Left hindlimb (tissue), 1 donor: ENCODE data around the gene SERPINI1.

Source experiments
- DNase-seq: peaks from one replicate; pipeline ENCODE4 v3.0.0-alpha.2; 2018

Gene SERPINI1

DNA sequence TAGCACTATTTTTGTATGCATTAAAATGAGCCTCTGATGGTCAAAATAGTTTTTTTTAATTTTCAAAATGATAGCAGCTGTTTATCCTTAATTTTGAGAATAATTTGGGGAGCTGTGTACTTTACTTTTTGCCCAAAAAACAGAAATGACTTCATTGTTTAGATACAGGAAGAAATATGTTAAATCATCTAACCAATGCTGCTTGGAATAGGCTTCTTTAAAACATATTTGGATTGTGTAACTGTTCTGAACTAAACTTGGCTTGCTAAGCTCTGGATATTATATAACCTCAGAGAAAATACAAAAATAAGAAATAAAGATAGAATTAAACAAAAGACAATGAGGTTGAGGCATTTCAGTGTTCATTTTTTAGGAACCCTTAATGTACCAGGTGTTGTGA lies 119.3 kb downstream of the SERPINI1 start:
- no peak for DNase-seq

DNA sequence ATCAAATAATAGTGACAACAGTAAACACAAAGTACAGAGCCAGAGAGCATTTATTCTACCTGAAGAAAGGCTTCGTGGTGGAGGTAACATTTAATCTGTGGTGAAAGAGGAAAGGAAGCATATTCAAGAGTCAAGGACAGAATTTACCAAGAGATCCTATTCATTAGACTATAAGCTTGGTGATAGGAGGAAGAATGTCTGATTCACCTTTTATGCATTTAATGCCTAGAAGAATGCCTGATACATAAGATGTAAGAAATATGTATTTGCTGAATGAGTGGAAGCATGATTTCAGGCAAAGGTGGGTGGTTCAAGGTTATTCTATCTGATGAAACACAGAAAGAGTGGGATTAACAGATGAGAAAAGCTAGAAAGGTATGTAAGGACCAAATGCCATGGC lies 119.8 kb downstream of the SERPINI1 start:
- DNase-seq = no peak

DNA sequence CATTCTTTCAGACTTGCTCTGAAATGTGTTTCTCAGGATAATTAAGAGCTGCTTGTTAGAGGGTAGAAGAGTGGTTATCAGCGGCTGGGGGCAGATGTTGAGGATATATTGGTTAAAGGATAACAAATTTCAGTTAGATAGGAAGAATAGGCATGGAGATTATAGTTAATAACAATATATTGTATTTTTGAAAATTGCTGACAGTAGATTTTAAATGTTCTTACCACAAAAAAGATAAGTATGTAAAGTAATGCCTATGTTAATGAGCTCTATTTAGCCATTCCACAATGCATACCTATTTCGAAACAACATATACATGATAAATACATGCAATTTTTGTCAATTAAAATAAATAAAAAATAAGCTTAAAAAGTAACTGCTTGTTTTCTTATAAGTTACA lies 123.3 kb downstream of the SERPINI1 start:
- DNase-seq = no peak

DNA sequence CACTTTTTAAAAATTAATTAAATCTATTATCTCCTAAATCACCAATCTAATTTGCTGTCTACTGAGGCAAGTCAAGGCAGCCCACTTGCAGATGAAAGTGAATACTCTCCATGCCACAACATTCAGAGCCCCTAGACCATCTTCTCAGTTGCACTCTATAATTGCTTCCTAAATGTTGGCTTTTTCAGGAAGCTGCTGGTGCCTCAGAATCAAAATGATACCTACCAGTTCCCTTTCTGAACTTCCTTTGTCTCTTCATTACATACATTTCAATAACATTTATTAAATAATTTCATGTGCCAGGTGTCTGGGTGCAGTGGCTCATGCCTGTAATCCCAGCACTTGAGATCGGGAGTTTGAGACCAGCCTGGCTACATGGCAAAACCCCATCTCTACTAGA lies 124.1 kb downstream of the SERPINI1 start:
- no peak for DNase-seq

DNA sequence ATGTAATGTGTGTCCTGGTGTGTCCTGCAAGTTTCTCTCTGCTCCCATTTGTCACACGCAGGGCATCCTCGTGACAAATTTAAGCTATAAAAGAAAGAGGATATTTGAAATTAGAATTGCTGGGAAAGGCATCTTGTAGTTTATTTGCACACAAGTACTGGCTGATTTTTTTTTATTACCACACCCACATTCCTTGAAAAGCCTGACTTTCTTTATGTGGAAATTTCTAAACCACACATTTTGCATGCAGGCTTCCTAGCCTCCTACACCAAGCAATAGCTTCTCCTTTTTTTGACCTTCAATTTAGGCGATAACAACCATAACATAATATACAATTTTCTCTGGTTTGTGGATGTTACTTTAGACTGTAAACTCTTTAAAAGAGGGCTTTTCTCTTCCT lies 126.1 kb downstream of the SERPINI1 start:
- no peak for DNase-seq

DNA sequence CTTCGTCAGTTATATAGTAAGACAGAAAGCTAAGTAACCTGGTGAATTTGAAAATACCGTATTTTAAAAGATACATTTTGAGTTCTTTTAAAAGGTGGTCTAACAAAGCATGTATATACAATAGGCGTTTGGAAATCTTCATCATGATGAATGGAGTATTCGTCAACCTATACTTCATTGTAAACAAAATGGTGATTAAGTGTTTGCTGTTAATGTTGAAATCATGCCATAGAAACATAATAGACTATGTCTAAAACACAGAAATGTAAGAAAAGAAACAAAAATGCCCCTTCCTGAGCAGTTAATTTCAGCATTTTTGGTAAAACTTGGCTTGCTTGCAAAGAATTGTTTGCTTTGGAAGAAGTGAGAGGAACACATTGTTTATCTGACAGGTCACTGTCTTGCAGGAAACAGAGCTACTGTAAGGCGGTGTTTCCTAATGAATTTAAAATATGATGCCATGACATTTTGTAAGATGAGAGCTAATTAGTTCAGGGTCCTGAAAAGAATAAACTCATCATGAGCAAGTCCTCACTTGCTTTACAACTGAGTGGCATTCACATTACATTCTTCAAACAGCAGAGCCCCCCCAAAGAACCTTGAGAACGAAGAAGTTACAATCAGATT lies 126.7 kb downstream of the SERPINI1 start:
- no peak for DNase-seq

DNA sequence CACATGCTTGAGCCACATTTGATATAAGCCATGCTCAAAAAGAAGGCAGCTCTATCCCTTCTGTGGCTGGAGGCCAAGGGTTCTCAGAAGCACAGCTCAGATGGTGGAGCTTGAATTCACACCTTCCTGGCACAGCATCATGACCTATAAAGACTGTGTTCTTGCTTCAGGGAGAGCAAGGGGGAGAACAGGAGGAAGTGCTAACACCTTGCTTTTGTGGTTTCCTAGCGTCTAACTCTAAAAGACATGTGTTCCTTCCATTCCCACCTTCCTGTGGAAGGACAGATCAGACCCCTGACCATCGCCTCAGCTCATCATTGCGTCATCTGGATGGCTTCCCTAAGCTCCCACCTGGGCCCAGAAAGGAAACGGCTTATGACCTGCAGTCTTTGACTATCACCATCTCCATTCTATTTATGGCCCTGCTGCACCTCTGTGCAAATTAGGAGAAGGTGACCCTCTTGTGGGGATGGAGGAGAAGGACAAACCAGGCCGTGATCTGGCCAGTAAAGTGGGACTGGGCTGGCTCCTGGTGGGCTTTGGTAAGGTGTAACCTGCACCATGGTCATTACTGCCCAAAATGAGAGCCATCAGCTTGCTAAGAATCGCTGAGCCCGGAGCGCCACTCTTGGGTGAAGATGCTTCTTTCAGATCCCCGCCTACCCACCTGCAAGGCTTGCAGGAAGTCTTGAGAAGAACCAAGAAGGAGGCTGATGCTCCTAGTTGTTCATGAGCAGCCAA lies 128.5 kb downstream of the SERPINI1 start:
- DNase-seq = no peak

DNA sequence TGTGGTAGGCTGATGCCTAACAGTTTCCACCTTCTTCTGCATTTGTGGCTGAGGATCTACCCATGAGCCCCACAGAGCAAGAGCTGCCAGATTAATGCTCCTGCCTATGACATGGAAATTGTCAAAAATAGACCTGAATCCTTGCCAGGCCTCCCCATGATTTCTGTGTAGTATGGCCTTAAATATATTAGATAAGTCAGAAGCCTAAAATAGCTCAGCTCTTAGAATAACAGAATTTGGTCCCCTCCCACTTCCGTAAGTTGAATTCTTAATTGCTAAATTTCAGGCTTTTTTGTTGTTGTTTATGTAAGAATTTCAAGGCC lies 129.0 kb downstream of the SERPINI1 start:
- no peak for DNase-seq

DNA sequence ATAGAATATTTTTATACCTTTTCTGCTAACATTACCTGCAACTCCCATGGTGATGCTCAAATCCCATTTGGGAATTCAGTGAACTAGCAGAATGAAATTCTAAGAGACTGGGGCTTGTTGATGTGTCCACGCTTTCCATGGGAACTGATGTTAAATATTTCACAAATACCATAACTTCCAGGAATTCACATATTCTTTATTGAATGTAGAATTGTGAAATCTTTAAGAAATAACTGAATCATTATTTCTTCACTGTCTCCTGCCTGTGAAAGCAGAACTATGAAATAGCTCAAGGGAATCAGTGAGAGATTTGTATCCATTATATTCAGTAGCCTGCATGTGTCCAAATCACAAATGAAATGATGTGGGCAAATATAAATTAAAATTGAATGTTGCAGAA lies 130.8 kb downstream of the SERPINI1 start:
- DNase-seq = no peak

DNA sequence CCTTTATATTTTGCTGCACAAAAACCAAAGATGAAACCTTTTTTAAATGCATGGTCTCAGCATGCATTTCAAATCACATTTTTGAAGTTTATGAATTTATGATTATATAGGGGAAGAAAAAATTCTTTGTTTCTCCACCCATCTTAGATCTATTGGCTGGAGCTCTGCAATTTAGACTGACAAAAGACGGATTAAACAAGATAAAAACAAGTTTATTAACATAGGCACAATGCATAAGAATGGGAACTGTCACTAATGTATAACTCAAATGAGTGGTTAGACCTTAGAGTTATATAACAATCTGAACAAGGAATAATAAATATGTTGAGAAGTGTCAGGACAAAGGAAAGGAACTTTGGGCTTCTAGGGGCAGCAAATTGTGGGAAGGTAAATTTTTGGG lies 132.5 kb downstream of the SERPINI1 start:
- DNase-seq = no peak

DNA sequence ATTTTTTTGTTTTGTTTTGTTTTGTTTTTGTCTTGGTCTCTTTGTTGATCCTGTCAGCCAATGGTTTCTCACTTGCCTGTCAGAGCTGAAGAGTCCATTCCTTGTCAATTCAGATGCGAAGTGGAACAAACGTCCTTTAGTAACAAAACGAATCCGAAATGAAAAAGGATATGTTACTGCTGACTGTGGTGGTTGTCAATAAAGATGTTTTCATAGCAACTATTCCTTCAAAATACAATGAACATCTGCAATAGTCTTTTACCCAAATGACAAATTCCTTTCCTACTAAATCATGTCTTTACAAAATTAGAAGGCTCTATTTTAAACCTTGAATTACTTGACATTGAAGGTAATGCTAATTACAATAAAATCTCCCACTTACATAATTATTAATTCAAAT lies 134.7 kb downstream of the SERPINI1 start:
- no peak for DNase-seq

DNA sequence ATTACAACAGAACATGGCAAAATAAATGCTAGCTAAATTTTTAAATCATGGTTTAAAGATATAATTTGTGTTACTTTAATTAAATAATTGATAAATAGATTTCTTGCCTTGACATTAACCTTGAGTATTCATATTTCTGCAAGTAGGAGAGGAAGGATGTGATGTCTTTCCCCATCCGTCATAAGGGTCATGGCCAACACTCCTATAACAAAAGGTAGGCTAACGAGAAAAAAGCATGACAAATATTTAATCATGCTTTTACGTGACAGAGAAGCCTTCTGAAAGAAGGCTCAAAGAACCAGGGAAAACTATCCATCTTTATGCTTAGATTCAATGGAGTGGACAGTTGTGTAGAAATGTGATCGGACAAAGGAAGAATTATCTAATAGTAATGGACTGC lies 135.2 kb downstream of the SERPINI1 start:
- DNase-seq = no peak

DNA sequence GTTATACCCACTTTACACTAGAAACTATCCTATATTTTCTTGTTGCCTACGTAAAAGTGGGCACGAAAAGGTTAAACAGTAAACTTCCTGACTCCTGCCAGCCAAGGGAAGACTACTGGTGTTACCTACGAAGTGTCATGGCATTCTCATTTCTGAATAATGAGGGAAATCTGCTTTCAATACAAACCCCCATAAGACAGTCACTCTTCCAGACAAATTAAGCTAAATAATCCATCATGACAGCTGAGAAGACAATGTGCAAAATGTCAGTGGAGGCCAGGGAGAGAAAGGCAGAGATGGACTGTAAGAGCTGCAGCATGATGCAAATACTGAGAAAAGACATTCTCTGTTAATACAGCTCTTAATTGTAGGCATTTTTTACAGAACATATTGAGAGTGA lies 136.5 kb downstream of the SERPINI1 start:
- no peak for DNase-seq

DNA sequence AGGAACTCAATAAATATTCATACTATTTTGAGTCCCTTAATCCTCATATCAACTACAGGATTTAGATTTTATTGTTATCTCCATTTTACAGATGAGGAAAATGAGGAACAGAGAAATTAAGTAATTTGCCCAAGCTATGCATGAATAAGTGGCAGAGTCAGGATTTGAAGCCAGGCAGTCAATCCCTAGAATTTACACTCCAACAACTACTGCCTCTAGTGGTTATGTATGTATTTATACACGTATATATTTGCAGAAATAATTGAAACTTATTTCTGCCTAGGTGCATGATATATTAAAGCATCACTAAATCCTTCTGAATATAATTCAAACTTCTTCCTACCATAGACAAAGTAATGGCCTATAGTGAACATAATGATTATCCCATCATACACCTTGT lies 137.4 kb downstream of the SERPINI1 start:
- DNase-seq = no peak

DNA sequence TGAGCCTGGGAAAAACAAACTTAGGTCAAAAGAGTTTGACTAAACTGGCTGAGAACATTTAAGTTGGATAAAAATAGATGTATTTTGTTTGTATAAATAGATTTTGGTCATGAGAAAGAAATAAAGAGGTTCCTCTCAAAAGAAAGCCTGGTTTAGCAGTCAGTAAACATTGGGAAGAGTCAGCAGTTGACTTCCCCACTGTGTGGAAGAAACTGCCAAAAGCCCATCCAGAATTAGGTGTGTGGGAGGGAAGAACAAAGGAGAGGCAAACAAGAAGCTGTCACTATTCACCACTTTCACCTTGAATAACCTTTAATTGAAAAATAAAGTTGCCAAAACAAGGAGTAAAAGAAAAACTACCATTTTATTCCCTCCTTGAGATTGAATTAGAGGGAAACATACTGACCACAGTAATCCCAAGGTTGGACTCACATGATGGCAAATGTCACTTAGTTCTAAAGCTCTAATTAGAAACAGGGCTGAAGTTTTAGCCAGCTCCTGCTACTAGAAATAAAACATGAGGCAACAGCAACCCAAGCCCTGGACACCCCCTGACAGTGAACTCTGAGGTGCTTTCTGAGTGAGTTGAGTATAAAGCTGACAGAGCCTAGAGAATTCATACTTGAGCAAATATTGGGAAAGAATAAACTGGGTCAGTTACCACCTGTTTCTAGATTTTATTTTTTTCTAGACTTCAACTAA lies 139.3 kb downstream of the SERPINI1 start:
- no peak for DNase-seq
